Loucy (cell line): ENCODE results near the gene BTG4.

ENCODE experiments used
- CTCF ChIP-seq: fragments of 200-600 bp; sonication (generic); conservative IDR thresholded peaks from 2 replicates; pipeline ENCODE4 v1.5.1; 2014; ENCODE audit warnings: mild to moderate bottlenecking, antibody characterized with exemption, low read length
- EZH2phosphoT487 ChIP-seq: fragments of 200-600 bp; IDR thresholded peaks from 2 replicates; pipeline ENCODE4 v1.6.1; 2018; ENCODE audit warnings: antibody characterized with exemption, mild to moderate bottlenecking, moderate library complexity, borderline replicate concordance

- TF ChIP-seq CTCF, result no peak
- TF ChIP-seq EZH2phosphoT487, result no peak
Observed at GRCh38 chr11:111531687-111532364, 19.6 kb upstream of the BTG4 start.
